PC-9 (cell line): ENCODE data around the gene DBH. TPM values are rescaled to one million over a fixed set of nuclear protein-coding genes. Genes with fewer than 3 reads are reported as not detected.

Source experiments
- BruUV-seq: library from RNA; stranded (reverse); fragments of 400-500 nt; replicated peaks from 2 replicates; lab custom pipeline; 2021; lab: Mats Ljungman, UMichigan
- CTCF ChIA-PET: fragments of 300-600 bp; sonication (Branson Sonifier 250); formaldehyde crosslinking; loops from one replicate; lab custom pipeline; 2022; ENCODE audit warnings: antibody characterized with exemption; lab: Charles Lee
- POLR2A ChIA-PET: fragments of 300-600 bp; sonication (Branson Sonifier 250); formaldehyde crosslinking; loops from one replicate; lab custom pipeline; 2022; ENCODE audit warnings: antibody characterized with exemption; ENCODE audit not compliant: unreplicated experiment; lab: Charles Lee
- DNase-seq, 2 experiments: peaks; one replicate each; pipeline versions ENCODE4 v3.0.0 to v3.0.0-alpha.2; 2015 to 2022; ENCODE audit warnings: mixed read lengths in 1 of 2
- H2AFZ ChIP-seq: fragments of 200-600 bp; sonication (generic); 2 replicates; pipeline ENCODE4 v1.8.1; 2017; ENCODE audit warnings: antibody characterized with exemption
- H3F3A ChIP-seq: fragments of 200-600 bp; sonication (generic); 2 replicates; pipeline ENCODE4 v1.8.1; 2017; ENCODE audit warnings: antibody characterized with exemption, mild to moderate bottlenecking, low read depth; ENCODE audit not compliant: insufficient read depth
- H3K27ac ChIP-seq: fragments of 200-600 bp; sonication (generic); 2 replicates; pipeline ENCODE4 v1.6.1; 2016; ENCODE audit warnings: mixed run types
- H3K27me3 ChIP-seq: fragments of 200-600 bp; sonication (generic); 2 replicates; pipeline ENCODE4 v1.6.1; 2016; ENCODE audit warnings: low read depth, mixed run types; ENCODE audit not compliant: insufficient read depth
- H3K36me3 ChIP-seq: fragments of 200-600 bp; sonication (generic); 2 replicates; pipeline ENCODE4 v1.6.1; 2016; ENCODE audit warnings: low read depth, mixed run types
- H3K4me1 ChIP-seq: fragments of 200-600 bp; sonication (generic); replicated peaks from 2 replicates; pipeline ENCODE4 v1.6.1; 2016; ENCODE audit warnings: mixed run types; ENCODE audit not compliant: insufficient read depth
- H3K4me2 ChIP-seq: fragments of 200-600 bp; sonication (generic); 2 replicates; pipeline ENCODE4 v1.6.1; 2017; ENCODE audit warnings: mixed run types
- H3K4me3 ChIP-seq: fragments of 200-600 bp; sonication (generic); 2 replicates; pipeline ENCODE4 v1.6.1; 2016; ENCODE audit warnings: mixed run types
- H3K79me2 ChIP-seq: fragments of 200-600 bp; sonication (generic); 2 replicates; pipeline ENCODE4 v1.6.1; 2017; ENCODE audit warnings: low read depth, mixed run types
- H3K9me2 ChIP-seq: fragments of 200-600 bp; sonication (generic); 2 replicates; pipeline ENCODE4 v1.8.1; 2017; ENCODE audit warnings: mild to moderate bottlenecking; ENCODE audit not compliant: insufficient read depth
- H3K9me3 ChIP-seq: fragments of 200-600 bp; sonication (generic); 2 replicates; pipeline ENCODE4 v1.8.1; 2016; ENCODE audit warnings: low read depth; ENCODE audit not compliant: insufficient read depth
- H4K20me1 ChIP-seq: fragments of 200-600 bp; sonication (generic); 2 replicates; pipeline ENCODE4 v1.8.1; 2017; ENCODE audit not compliant: insufficient read depth
- CTCF ChIP-seq: fragments of 200-600 bp; sonication (generic); conservative IDR thresholded peaks from 2 replicates; pipeline ENCODE4 v1.6.1; 2017; ENCODE audit warnings: mixed run types, antibody characterized with exemption, mild to moderate bottlenecking, moderate library complexity
- EZH2 ChIP-seq: fragments of 200-600 bp; sonication (generic); IDR thresholded peaks from 2 replicates; pipeline ENCODE4 v1.8.0; 2017; ENCODE audit warnings: antibody characterized with exemption, low read depth
- intact Hi-C: fragments of 100-400 bp; cut with micrococcal nuclease; formaldehyde crosslinking; loops from one replicate; pipeline ENCODE4 v1.10.0; 2022; ENCODE audit not compliant: unreplicated experiment
- total RNA-seq: library from RNA; stranded (reverse); gene quantifications from 2 replicates; pipeline ENCODE4 v1.2.3, GENCODE V29; 2021

The DBH gene
- total RNA-seq, 1 experiment from 2014 or later, result not detected

DNA sequence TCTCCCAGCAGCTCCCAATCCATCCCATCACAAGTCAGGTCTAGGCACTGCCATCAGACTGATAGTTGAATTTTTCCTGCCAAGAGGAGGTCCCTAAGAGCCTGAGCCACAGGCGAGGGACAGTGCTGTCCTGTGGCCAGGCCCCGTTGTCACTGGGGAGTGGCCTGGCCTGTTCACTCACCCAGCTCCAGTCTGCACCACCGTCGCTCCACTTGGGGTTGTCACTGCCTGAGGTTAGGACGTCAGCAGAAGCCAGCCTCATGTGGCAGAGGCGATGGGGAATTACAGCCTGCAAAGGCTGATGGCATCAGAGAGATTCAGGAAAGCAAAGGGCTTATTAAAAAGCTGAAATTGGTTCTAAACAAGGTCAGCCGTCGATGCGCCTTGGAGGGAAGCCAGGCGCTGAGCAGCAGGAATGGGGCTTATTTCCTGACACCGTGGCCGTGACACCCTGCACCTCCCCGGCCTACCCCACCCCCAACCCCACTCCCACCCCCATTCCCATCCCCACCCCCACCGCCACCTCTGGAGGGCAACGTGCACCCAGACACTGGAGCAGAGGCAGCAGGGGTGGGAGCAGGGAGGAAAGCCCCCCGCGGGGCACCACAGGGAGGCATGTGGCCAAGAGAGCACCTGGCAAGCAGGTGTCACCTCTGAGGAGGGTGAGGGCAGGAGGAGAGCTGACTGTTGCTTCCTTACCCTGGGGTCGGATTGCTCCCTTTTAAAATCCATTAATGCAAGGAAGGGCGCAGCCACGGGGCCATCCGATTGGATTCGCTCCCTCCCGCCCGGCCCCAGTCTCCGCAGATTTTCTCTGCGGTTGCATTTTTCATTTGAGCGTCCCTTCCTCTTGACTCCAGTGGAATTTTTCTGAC lies 3.1 kb upstream of the DBH start:
- Histone ChIP-seq H3K4me1 (no peaks in the 10 kb centered on the region), H3K27ac (no peak overlapping the region), H2AFZ (no peak overlapping the region), H3F3A (no peaks in the 10 kb centered on the region), H3K4me2 (no peak overlapping the region), H4K20me1 (no peaks in the 10 kb centered on the region), H3K4me3 (no peak overlapping the region), H3K9me2 (no peaks in the 10 kb centered on the region), H3K27me3 (peaks cover 96% of the 10 kb centered on the region), H3K79me2 (no peaks in the 10 kb centered on the region), H3K9me3 (no peaks in the 10 kb centered on the region), H3K36me3 (no peaks in the 10 kb centered on the region)
- intact Hi-C loops, result no loop called here
- DNase-seq, result no peak
- CTCF ChIA-PET, result interaction anchor here (0.6 kb wide), 1 partner anchor 1680 kb away, joined by 3 read pairs; no protein-coding TSS in a partner anchor
- BruUV-seq, result no TSS peak
- POLR2A ChIA-PET, result interaction anchor here (0.6 kb wide), 1 partner anchor 58 kb away, joined by 16 read pairs; no protein-coding TSS in a partner anchor
- TF ChIP-seq EZH2 (no peak), CTCF (no peak)

- DNase-seq, result no peak
- no peak overlapping the region for H3K27ac ChIP-seq
- no TSS peak for BruUV-seq
- no peak overlapping the region for H2AFZ ChIP-seq
- POLR2A ChIA-PET, result interaction anchor here (0.6 kb wide), 1 partner anchor 58 kb away, joined by 16 read pairs; no protein-coding TSS in a partner anchor
- intact Hi-C loops, result no loop called here
- H3F3A ChIP-seq, result no peaks in the 10 kb centered on the region
- no peaks in the 10 kb centered on the region for H3K9me3 ChIP-seq
- H3K9me2 ChIP-seq, result no peaks in the 10 kb centered on the region
- peaks cover 96% of the 10 kb centered on the region for H3K27me3 ChIP-seq
- H4K20me1 ChIP-seq, result no peaks in the 10 kb centered on the region; the same call in 1 of the 2 replicates
- TF ChIP-seq CTCF (no peak), EZH2 (no peak)
- H3K4me3 ChIP-seq, result no peak overlapping the region
- H3K4me2 ChIP-seq, result no peak overlapping the region
- H3K79me2 ChIP-seq, result no peaks in the 10 kb centered on the region
- no peaks in the 10 kb centered on the region for H3K4me1 ChIP-seq
- CTCF ChIA-PET, result interaction anchor here (0.6 kb wide), 1 partner anchor 1680 kb away, joined by 3 read pairs; no protein-coding TSS in a partner anchor
- no peaks in the 10 kb centered on the region for H3K36me3 ChIP-seq
Measured at GRCh38 chr9:133633681-133634080, 2.5 kb upstream of the DBH start.

- Histone ChIP-seq H3K9me3 (no peaks in the 10 kb centered on the region), H3K27ac (no peak overlapping the region), H4K20me1 (no peaks in the 10 kb centered on the region; the same call in 1 of the 2 replicates), H3F3A (no peaks in the 10 kb centered on the region), H2AFZ (no peak overlapping the region), H3K4me1 (no peaks in the 10 kb centered on the region), H3K36me3 (no peaks in the 10 kb centered on the region), H3K79me2 (no peaks in the 10 kb centered on the region), H3K27me3 (peaks cover 96% of the 10 kb centered on the region), H3K4me2 (no peak overlapping the region), H3K9me2 (no peaks in the 10 kb centered on the region), H3K4me3 (no peak overlapping the region)
- no peak for TF ChIP-seq CTCF
- no peak for TF ChIP-seq EZH2
- CTCF ChIA-PET, result interaction anchor here (0.6 kb wide), 1 partner anchor 1681 kb away, joined by 3 read pairs; no protein-coding TSS in a partner anchor
- no peak for DNase-seq
- BruUV-seq, result no TSS peak
- intact Hi-C loops, result no loop called here
- POLR2A ChIA-PET, result no interaction called here
Measured at GRCh38 chr9:133634081-133634691, 2.0 kb upstream of the DBH start.
